WTC11 (cell line): Measurements from ENCODE around the gene SALL3. TPM values are rescaled to one million over a fixed set of nuclear protein-coding genes. Genes with fewer than 3 reads are reported as not detected.

Source experiments
- ATAC-seq: fragments of 200-7000 bp; cut with Tn5 transposase; 2 replicates; pipeline ENCODE4 v1.10.0; 2021; ENCODE audit warnings: mild to moderate bottlenecking, moderate library complexity
- CTCF ChIA-PET: fragments of 300-600 bp; sonication (Branson Sonifier 250); formaldehyde crosslinking; loops from one replicate; lab custom pipeline; 2021; ENCODE audit warnings: antibody characterized with exemption; lab: Charles Lee
- POLR2A ChIA-PET: fragments of 350-600 bp; sonication (Branson Sonifier 250); formaldehyde crosslinking; loops from one replicate; lab custom pipeline; 2021; ENCODE audit warnings: antibody characterized with exemption; lab: Charles Lee
- DNase-seq: peaks from one replicate; pipeline ENCODE4 v3.0.0; 2021; ENCODE audit warnings: low spot score
- H3K27ac Mint-ChIP-seq: 2 replicates; pipeline ENCODE4 v1.8.0; 2021; ENCODE audit warnings: mixed read lengths
- H3K27me3 Mint-ChIP-seq: 2 replicates; pipeline ENCODE4 v1.8.0; 2021; ENCODE audit warnings: low read depth, mild to moderate bottlenecking, moderate library complexity, mixed read lengths
- H3K36me3 Mint-ChIP-seq: 2 replicates; pipeline ENCODE4 v1.8.0; 2021; ENCODE audit warnings: mixed read lengths
- H3K4me1 Mint-ChIP-seq: 2 replicates; pipeline ENCODE4 v1.8.0; 2022; ENCODE audit warnings: mixed read lengths
- H3K4me3 Mint-ChIP-seq: 2 replicates; pipeline ENCODE4 v1.8.0; 2021; ENCODE audit warnings: mild to moderate bottlenecking, moderate library complexity, mixed read lengths
- H3K9me3 Mint-ChIP-seq: 2 replicates; pipeline ENCODE4 v1.8.0; 2021; ENCODE audit warnings: mixed read lengths
- AFF4 ChIP-seq: sonication (generic); formaldehyde crosslinking; IDR thresholded peaks from 2 replicates; pipeline ENCODE4 v1.8.1; 2023; ENCODE audit warnings: mild to moderate bottlenecking, missing genetic modification reagents, borderline replicate concordance
- ATF2 ChIP-seq: sonication (generic); formaldehyde crosslinking; IDR thresholded peaks from 2 replicates; pipeline ENCODE4 v1.8.1; 2022; ENCODE audit warnings: low read depth, missing genetic modification reagents, borderline replicate concordance
- ATF6 ChIP-seq: sonication (generic); formaldehyde crosslinking; IDR thresholded peaks from 2 replicates; pipeline ENCODE4 v1.8.1; 2023; ENCODE audit warnings: mild to moderate bottlenecking, missing genetic modification reagents
- FOXJ3 ChIP-seq: sonication (generic); formaldehyde crosslinking; IDR thresholded peaks from 2 replicates; pipeline ENCODE4 v1.9.0; 2021; ENCODE audit warnings: missing genetic modification reagents, mild to moderate bottlenecking, borderline replicate concordance
- GRHL2 ChIP-seq: fragments of 250-450 bp; sonication (Bioruptor Pico); IDR thresholded peaks from 2 replicates; pipeline ENCODE4 v1.8.0; 2022; ENCODE audit warnings: mild to moderate bottlenecking, moderate library complexity; ENCODE audit not compliant: insufficient replicate concordance, severe bottlenecking
- GTF2I ChIP-seq: fragments of 250-450 bp; sonication (Bioruptor Pico); conservative IDR thresholded peaks from 2 replicates; pipeline ENCODE4 v1.4.0; 2021; ENCODE audit warnings: mild to moderate bottlenecking
- NFATC4 ChIP-seq: fragments of 250-450 bp; sonication (Bioruptor Pico); IDR thresholded peaks from 2 replicates; pipeline ENCODE4 v1.9.0; 2021; ENCODE audit warnings: mild to moderate bottlenecking
- NR3C1 ChIP-seq: sonication (generic); formaldehyde crosslinking; conservative IDR thresholded peaks from 2 replicates; pipeline ENCODE4 v1.8.1; 2023; ENCODE audit warnings: low read depth, mild to moderate bottlenecking, missing genetic modification reagents
- PRRX2 ChIP-seq: fragments of 250-450 bp; sonication (Bioruptor Pico); IDR thresholded peaks from 2 replicates; pipeline ENCODE4 v1.8.0; 2021; ENCODE audit warnings: mild to moderate bottlenecking
- SMAD4 ChIP-seq: sonication (generic); formaldehyde crosslinking; IDR thresholded peaks from 2 replicates; pipeline ENCODE4 v1.8.0; 2022; ENCODE audit warnings: mild to moderate bottlenecking, missing genetic modification reagents
- SP1 ChIP-seq: sonication (generic); formaldehyde crosslinking; conservative IDR thresholded peaks from 2 replicates; pipeline ENCODE4 v1.8.1; 2022; ENCODE audit warnings: missing genetic modification reagents
- TEAD1 ChIP-seq: sonication (generic); formaldehyde crosslinking; IDR thresholded peaks from 2 replicates; pipeline ENCODE4 v1.8.0; 2022; ENCODE audit warnings: mild to moderate bottlenecking, missing genetic modification reagents
- ZNF121 ChIP-seq: sonication (generic); formaldehyde crosslinking; IDR thresholded peaks from 2 replicates; pipeline ENCODE4 v1.8.0; 2023; ENCODE audit warnings: missing genetic modification reagents
- ZNF281 ChIP-seq: sonication (generic); formaldehyde crosslinking; IDR thresholded peaks from 2 replicates; pipeline ENCODE4 v1.8.0; 2023; ENCODE audit warnings: mild to moderate bottlenecking, missing genetic modification reagents
- ZNF416 ChIP-seq: fragments of 250-450 bp; sonication (Bioruptor Pico); IDR thresholded peaks from 2 replicates; pipeline ENCODE4 v1.9.0; 2021; ENCODE audit warnings: mild to moderate bottlenecking, inconsistent platforms
- ZNF532 ChIP-seq: fragments of 250-450 bp; sonication (Bioruptor Pico); IDR thresholded peaks from 2 replicates; pipeline ENCODE4 v1.9.0; 2021; ENCODE audit warnings: mild to moderate bottlenecking, borderline replicate concordance
- total RNA-seq: library from RNA; stranded (reverse); gene quantifications from 3 replicates; pipeline ENCODE4 v1.2.3, GENCODE V29; 2021

SALL3 gene
- total RNA-seq, 1 experiment from 2014 or later: 87.0 TPM

- Mint-ChIP-seq H3K9me3 (peaks cover 41% of the 10 kb centered on the region), H3K4me1 (peaks cover 3% of the 10 kb centered on the region), H3K4me3 (no peak overlapping the region), H3K27ac (no peak overlapping the region), H3K27me3 (peaks cover 3% of the 10 kb centered on the region; the same call in 1 of the 2 replicates), H3K36me3 (peaks cover 21% of the 10 kb centered on the region)
- DNase-seq (no peak), ATAC-seq (no peak)
- CTCF ChIA-PET: no interaction called here
- POLR2A ChIA-PET: no interaction called here
- TF ChIP-seq ZNF121: no peak
- TF ChIP-seq PRRX2 (CRISPR knock-in tag): no peak
- no peak for TF ChIP-seq GTF2I (CRISPR knock-in tag)
- TF ChIP-seq NR3C1: no peak
- no peak for TF ChIP-seq ZNF532 (CRISPR knock-in tag)
- TF ChIP-seq SMAD4: no peak
- no peak for TF ChIP-seq GRHL2
These were observed 26.1 kb upstream of the SALL3 start for GRCh38 chr18:78953566-78953965.

- Mint-ChIP-seq H3K9me3 (peaks cover 42% of the 10 kb centered on the region), H3K27me3 (peaks cover 3% of the 10 kb centered on the region; the same call in 1 of the 2 replicates), H3K4me3 (no peak overlapping the region), H3K4me1 (no peaks in the 10 kb centered on the region), H3K27ac (no peak overlapping the region), H3K36me3 (peaks cover 18% of the 10 kb centered on the region)
- DNase-seq: no peak
- TF ChIP-seq ZNF281 (CRISPR knock-in tag) (no peak), AFF4 (CRISPR knock-in tag) (no peak), TEAD1 (CRISPR knock-in tag) (no peak), ATF2 (no peak), PRRX2 (CRISPR knock-in tag) (no peak), SP1 (no peak), NFATC4 (CRISPR knock-in tag) (no peak), ZNF416 (no peak), FOXJ3 (CRISPR knock-in tag) (no peak), ATF6 (CRISPR knock-in tag) (no peak)
- no peak for ATAC-seq
- POLR2A ChIA-PET: no interaction called here
- CTCF ChIA-PET: no interaction called here
These were observed 24.6 kb upstream of the SALL3 start for GRCh38 chr18:78955051-78955450.
